C4-2B (cell line): Measurements from ENCODE around the gene G6PD.
"Not testable (repeated sequence)": the region's sequence is repeated elsewhere in the genome, so short reads cannot be mapped to it uniquely, and the experiment has no call there.

Experiments used
- ZFX ChIP-seq: fragments of 450-650 bp; IDR thresholded peaks from 2 replicates; pipeline ENCODE4 v1.6.1; 2017
- TF ChIP-seq, protein P1 (sequence below): fragments of 450-650 bp; conservative IDR thresholded peaks from 2 replicates; pipeline ENCODE4 v1.5.1; 2017; ENCODE audit warnings: mild to moderate bottlenecking

DNA sequence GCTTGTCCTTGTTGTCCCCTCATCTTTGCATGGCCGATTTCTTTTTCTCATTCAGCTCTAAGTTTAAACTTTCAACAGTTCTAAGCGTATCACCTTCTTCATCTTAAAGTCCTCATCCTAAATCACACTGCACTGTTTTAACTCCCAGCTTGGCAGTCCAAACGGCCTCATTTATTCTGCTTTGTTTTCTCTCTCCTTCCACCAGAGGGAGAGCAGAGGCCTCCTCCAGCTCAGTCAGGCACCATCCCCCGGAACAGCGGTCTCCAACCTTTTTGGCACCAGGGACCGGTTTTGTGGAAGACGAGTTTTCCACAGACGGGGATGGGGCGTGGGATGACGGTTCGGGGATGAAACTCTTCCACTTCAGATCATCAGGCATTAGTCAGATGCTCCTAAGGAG is 23.7 kb upstream of the G6PD start:
- TF ChIP-seq, protein P1, sequence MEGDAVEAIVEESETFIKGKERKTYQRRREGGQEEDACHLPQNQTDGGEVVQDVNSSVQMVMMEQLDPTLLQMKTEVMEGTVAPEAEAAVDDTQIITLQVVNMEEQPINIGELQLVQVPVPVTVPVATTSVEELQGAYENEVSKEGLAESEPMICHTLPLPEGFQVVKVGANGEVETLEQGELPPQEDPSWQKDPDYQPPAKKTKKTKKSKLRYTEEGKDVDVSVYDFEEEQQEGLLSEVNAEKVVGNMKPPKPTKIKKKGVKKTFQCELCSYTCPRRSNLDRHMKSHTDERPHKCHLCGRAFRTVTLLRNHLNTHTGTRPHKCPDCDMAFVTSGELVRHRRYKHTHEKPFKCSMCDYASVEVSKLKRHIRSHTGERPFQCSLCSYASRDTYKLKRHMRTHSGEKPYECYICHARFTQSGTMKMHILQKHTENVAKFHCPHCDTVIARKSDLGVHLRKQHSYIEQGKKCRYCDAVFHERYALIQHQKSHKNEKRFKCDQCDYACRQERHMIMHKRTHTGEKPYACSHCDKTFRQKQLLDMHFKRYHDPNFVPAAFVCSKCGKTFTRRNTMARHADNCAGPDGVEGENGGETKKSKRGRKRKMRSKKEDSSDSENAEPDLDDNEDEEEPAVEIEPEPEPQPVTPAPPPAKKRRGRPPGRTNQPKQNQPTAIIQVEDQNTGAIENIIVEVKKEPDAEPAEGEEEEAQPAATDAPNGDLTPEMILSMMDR: not testable (repeated sequence)
- TF ChIP-seq ZFX: not testable (repeated sequence)
